GM10266 (cell line): ENCODE data around the gene TTC39C.
"Not testable (repeated sequence)": the region's sequence is repeated elsewhere in the genome, so short reads cannot be mapped to it uniquely, and the experiment has no call there.

Experiments used
- DNase-seq: peaks from one replicate; pipeline ENCODE4 v3.0.0; 2012; ENCODE audit errors: extremely low spot score
- CTCF ChIP-seq: IDR thresholded peaks from 2 replicates; pipeline ENCODE4 v1.5.1; 2012; ENCODE audit warnings: mild to moderate bottlenecking, low read depth; ENCODE audit not compliant: control insufficient read depth, insufficient read depth; ENCODE audit errors: missing control alignments

TTC39C gene

GRCh38 chr18:24064391-24065100 lies 50.0 kb downstream of the TTC39C start:
- DNase-seq: no peak
- TF ChIP-seq CTCF: no peak

GRCh38 chr18:24065906-24066305 lies 51.4 kb downstream of the TTC39C start:
- no peak for DNase-seq
- TF ChIP-seq CTCF: no peak

GRCh38 chr18:24068945-24069693 lies 54.6 kb downstream of the TTC39C start:
- DNase-seq: no peak
- TF ChIP-seq CTCF: no peak

GRCh38 chr18:24071029-24071428 lies 56.5 kb downstream of the TTC39C start:
- TF ChIP-seq CTCF: no peak
- no peak for DNase-seq

- TF ChIP-seq CTCF: no peak
- DNase-seq: no peak
These were observed 57.2 kb downstream of the TTC39C start for GRCh38 chr18:24071779-24072178.

GRCh38 chr18:24072743-24073142 lies 58.2 kb downstream of the TTC39C start:
- DNase-seq: no peak
- no peak for TF ChIP-seq CTCF

- TF ChIP-seq CTCF: no peak
- DNase-seq: no peak
These were observed 59.2 kb downstream of the TTC39C start for GRCh38 chr18:24073791-24074190.

- DNase-seq: not testable (repeated sequence)
These were observed 60.2 kb downstream of the TTC39C start for GRCh38 chr18:24074757-24075156.
